Stimulated activated CD8-positive, alpha-beta memory T cell treated with anti-CD3 and anti-CD28 coated beads, Interleukin-4, amount 100 ng/mL, for 4 hours (primary cell): Measurements from ENCODE around the gene TRIM62.

ENCODE experiments used
- DNase-seq, 2 donors: peaks; one replicate each; pipeline ENCODE4 v3.0.0-alpha.2; 2020; ENCODE audit warnings: low read depth in 2 of 2, low spot score in 1 of 2

TRIM62 gene

DNA sequence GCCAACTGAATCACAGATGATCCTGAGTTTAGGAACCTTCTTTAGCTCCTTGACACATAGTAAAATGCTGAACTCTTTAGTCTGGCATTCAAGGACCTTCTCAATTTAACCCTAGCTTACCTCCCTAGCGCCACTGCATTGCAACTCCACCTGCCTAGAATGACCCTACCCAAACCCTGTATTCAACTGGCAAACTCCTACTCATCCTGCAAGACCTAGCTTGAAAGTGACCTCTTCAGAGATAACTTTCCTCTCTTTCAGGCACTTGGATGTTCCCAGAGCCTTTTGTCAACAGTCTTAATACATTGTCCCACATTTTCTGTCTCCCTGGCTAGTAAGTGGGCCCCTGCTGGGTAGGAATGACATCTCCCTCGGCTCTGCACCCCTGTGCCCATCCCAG, 19.7 kb downstream of the TRIM62 start:
- DNase-seq: no peak

DNA sequence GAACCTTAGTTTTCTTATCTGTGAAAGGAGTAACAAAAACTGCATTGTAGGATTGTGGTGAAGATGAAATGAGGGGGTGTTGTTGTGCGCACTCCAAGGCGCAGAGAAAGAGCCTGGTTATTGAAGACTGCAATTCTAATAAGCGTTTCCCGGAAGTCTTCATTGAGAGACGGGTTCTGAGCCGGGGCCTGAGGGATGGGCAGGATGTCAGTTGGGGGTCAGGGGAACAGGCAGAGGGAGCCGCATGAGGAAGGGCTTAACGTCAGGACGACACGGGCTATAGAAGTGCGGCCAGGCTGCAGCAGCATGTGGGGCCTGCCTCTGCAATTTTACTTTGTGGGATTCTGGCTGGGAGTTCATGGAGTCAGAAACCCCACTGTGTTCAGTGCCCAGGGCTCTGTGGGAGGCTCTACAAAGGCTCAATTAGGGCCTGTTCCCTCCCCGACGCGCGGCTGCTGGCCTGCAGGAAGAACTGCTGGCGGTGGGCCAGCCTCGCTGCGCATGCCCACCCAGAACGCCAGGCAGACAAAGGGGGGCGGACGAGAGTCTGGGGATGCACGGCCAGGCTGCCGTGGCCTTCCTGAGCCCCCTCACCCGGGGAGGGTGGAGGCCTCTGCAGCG, 20.7 kb downstream of the TRIM62 start:
- DNase-seq: no peak

GRCh38 chr1:33159577-33159976, 22.3 kb downstream of the TRIM62 start:
- DNase-seq: no peak

DNA sequence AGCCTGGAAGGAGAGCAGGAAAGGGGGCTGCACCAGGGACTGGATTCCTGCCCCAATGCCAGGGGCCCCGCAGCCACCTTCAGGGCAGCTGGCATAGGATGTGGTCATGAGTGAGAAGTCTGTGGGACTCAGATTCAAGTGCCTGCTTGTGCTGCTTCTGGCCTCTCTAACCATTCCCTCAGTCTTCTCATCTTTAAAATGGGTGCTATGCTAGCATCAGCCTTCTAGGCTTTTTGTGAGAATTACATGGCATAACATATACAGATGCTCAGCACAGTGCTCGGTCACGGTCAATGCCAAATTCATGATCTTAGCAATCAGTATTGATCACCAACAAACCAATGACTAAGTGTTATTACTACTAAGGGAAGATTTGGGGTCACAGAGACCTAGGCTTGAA, 23.5 kb downstream of the TRIM62 start:
- DNase-seq: no peak

GRCh38 chr1:33157131-33157530, 24.7 kb downstream of the TRIM62 start:
- no peak for DNase-seq

DNA sequence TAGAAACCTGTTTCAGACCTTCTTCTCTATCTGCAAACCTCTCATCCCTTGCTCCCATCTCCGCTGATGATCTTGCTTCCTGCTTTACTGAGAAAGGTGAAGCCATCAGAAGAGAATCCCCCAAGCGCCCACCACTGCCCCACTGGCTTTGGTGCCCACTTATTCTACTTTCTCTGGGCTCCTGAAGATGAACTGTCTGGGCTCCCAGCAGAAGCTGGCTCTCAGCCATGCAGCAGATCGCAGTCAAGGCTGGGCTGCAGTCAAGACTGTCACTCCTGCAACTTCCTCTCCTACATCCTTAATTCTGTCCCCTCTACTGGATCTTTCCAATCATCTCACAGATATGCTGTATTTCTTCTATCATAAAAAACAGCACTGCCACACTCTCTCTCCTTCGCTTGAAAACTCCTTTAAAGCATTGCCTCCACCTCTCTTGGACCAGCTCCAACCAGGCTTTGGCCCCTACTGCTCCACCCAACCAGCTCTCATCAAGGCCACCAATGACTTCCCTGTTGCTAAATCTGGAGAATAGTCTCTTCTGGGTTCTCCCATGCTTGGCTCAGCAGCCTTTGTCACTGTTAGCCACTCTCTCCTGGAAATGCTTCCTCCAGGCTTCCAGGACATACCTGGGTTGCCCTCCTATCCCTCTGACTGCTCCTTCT, 25.8 kb downstream of the TRIM62 start:
- DNase-seq: no peak

GRCh38 chr1:33153650-33154049, 28.2 kb downstream of the TRIM62 start:
- no peak for DNase-seq

DNA sequence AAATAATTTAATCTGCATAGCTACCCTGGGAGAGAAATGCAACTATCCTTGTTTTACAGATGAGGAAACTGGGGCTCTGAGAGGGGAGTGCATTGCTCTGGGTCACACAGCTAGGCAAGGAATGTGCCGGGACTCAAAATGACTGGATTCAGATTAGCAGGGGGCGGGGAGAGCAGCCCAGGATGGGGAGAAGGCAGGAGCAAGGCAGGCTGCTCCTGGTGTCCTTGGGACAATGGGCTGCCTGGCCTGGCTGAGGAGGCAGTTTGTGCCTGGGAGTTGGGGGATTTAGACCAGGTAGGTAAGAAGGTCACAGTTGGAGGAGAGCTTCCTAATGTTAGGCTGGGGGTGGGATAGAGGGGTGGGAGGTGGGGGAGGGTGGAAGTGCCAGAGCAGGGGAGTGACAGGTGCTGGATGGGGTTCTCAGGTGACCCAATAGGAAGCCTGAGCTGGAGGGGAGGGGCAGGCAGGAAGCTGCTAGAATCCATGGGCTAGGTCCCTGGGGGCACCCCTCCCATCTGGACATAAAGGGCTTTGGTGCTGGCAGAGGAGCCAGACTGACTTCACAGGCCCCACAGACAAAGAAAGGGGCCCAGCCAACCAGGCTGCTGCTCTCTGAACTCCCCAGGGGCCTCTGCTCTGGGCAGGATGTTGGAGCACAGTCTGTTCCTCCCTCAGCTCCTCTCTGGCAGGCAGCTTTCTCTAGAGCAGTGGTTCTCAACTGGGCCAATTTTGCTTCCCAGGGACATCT, 29.0 kb downstream of the TRIM62 start:
- no peak for DNase-seq

GRCh38 chr1:33151116-33151515, 30.7 kb downstream of the TRIM62 start:
- no peak for DNase-seq

GRCh38 chr1:33150522-33150921, 31.3 kb downstream of the TRIM62 start:
- no peak for DNase-seq

DNA sequence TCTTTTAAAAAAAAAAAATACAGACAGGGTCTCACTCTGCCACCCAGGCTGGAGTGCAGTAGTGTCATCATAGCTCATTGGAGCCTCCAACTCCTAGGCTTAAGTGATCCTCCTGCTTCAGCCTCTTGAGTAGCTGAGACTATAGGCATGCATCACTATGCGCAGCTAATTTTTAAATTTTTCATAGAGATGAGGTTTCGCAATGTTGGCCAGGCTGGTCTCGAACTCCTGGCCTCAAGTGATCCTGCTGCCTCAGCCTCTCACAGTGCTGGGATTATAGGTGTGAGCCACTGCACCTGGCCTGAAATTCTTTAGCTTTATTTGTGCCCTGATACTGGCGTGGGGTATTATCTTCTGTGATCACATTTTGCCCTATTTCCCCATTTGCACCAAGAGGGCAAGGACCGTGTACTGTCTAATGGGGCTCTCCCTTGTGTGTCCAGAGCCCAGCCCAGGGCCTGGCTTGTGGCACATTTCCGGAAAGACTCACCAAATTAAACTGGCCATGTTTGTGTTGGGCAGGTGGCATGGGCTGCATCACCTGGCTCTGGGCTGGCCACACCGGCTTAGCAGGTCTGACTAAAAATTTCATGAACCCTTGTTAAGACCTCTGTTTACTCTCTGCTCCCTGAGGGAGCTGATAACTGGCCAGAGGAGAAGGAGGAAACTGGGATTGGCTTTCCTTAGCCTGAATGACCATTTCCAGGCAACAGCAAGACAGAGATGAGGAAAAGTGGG, 32.2 kb downstream of the TRIM62 start:
- no peak for DNase-seq

- no peak for DNase-seq
Measured at GRCh38 chr1:33148615-33149014, 33.2 kb downstream of the TRIM62 start.

DNA sequence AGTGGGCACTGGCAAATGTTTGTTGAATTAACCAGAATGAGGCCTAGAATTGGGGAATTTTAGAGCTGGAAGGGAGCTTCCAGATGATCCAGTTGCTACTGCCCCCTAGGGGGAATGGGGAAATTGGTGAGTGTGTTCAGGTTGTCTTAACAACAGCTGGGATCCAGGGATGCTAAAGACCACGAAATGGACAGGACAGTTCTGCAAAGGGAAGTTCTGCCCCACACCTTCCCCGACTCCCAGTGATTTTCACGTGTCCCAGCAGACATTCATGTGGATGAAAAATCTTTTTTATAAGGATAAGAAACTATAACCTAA, 33.9 kb downstream of the TRIM62 start:
- DNase-seq: no peak

DNA sequence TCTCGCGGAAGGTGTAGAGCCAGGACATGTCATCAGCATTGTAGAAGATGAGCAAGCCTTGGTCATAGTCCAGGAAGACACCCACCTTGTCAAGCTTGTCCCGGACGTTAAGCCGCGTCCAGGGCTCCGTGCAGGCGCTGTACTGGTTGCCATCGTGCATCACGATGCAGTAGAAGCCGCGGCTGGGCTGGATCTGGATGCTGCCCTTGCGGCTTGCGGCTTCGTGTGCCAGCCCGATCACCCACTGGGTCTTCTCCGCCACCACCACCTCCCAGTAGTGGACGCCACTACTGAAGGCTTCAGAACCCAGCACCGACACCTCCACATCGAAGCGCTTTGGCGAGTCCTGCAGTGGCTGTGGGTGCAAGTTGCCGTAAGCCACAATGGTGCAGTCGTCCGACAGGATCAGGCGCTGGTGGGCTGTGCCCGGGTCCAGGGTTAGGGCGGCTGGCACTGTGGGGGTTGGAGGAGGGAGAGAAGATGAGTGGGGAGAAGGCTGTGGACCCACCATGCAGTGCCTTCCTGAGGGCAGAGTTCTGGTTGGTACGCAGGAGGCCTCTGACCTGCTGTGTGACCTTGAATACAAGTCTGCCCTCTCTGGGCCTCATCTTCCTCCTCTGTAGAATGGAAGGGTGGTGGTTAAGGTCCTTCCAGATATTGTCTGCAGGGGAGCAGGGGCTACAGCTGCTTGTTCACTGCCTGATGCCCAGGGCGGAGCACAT, 34.4 kb downstream of the TRIM62 start:
- no peak for DNase-seq

DNA sequence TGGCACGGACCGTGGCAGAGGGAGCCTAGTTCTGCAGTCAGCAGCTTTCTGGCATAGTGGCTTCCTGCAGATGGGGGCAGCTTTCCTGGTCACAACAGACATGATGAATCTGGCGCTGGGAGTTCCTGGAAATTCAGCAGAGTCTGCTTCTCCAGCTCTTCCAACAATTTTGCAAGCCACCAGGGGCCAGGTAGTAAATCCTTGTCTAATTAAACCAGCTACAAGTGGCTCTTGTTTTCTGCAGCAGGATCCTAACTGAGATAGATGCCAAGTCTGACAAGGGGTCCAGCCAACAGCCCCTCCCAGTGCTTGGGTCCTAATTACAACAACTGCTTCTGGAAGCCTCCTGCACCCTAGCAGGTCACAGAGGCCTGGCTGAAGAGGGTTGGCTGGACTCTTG, 35.8 kb downstream of the TRIM62 start:
- DNase-seq: no peak

- DNase-seq: no peak
Measured at GRCh38 chr1:33143698-33144097, 38.1 kb downstream of the TRIM62 start.

GRCh38 chr1:33143176-33143575, 38.7 kb downstream of the TRIM62 start:
- DNase-seq: no peak

DNA sequence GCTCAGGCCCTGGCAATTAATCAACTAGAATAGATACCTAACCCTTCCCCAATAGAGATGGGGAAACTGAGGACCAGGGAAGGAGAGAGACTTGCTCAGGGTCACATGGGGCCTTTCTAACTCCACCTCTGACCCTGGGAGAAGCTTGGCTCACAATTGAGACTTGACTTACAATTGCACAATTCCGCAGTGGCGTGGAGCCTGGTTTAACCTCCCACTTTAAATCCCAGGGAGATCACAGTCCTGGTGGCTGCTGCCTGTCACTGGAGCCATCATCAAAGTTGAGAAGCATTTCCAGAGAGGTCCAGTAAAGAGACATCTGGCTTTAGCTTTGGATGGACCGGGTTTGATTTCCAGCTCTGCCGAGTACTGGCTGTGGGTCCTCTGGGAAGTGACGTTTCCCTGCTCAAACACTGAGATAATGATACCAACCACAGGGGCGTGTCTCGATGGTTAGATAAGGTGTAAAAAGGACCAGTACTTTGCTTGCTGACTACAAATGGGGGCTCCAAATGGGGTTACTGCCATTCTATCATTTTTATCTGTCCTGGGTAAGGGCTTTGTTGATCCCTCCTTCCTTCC, 39.3 kb downstream of the TRIM62 start:
- DNase-seq: no peak

DNA sequence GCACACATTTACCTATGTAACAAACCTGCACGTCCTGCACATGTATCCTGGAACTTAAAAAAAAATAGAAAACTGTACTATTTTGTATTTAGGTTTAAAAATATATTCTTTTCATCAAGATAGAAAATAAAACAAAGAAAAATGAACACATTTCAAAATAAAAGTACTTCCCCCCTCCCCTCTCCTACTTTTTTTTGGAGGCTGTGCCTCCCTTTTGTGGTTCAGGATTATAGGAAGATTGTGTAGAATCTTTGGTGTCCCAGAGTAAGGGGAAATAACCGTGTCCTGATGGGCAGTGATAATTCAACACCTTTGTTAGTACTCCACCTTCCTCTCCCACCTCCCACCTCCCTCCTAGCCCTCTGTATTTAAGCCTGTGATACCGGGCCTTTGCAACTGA, 40.1 kb downstream of the TRIM62 start:
- DNase-seq: no peak

DNA sequence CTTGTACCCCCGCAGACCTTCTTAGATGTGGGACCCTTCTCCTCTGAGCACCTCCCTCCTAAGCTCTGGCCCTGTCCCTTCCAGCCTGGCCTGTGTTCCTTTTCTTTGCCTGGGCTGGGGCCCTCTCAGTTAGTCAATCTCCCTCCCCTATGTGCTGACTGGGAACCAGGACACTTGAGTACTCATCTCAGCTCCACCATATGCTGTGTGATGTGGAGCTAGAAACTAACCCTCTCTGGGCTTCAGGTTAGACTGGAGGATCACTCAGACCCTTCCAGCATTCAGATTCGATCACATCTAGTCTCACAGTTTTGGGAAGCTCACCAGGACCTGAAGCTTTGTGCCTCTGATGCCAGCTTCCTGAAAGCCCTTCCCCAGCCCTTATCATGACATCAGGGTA, 40.6 kb downstream of the TRIM62 start:
- no peak for DNase-seq
